K562 treated with DMSO at 1 percent for 12 hours (cell line): ENCODE data around the gene SLC6A6. TPM values are rescaled to one million over a fixed set of nuclear protein-coding genes. Genes with fewer than 3 reads are reported as not detected.

Source experiments
- total RNA-seq: library from RNA; unstranded; fragments of 300-600 nt; gene quantifications from 2 replicates; pipeline ENCODE4 v1.2.3, GENCODE V29; 2022; ENCODE audit not compliant: insufficient read depth

The SLC6A6 gene
- 15.9 and 64.8 TPM in 2 replicates for total RNA-seq

GRCh38 chr3:14402304-14402811 is at the start of gene SLC6A6:
SLC6A6 (plus strand) TSS chr3:14402606; CDS start chr3:14443635, 41,029 bp downstream.

Other genes starting within 250 kb of the SLC6A6 start
- 27.3 and 53.2 TPM in 2 replicates for gene XPC, start 224.0 kb upstream of the SLC6A6 start, total RNA-seq
- gene LSM3, start 223.8 kb upstream of the SLC6A6 start, total RNA-seq: 18.5 and 19.5 TPM in 2 replicates
- not detected in 2 replicates for gene GRIP2, start 137.7 kb downstream of the SLC6A6 start, total RNA-seq
- 8.0 and 20.9 TPM in 2 replicates for gene CCDC174, start 249.2 kb downstream of the SLC6A6 start, total RNA-seq